Activated T-cell treated with anti-CD3 and anti-CD28 coated beads, Interleukin-2, amount 50 U/mL, for 24 hours (primary cell): ENCODE data around the gene NEDD9.

Source experiments
- DNase-seq: peaks from one replicate; pipeline ENCODE4 v3.0.0-alpha.2; 2020
- H3K27ac Mint-ChIP-seq: 2 replicates; pipeline ENCODE4 v1.8.0; 2020; ENCODE audit warnings: mild to moderate bottlenecking, mixed read lengths
- H3K27me3 Mint-ChIP-seq: 2 replicates; pipeline ENCODE4 v1.8.0; 2020; ENCODE audit warnings: mixed read lengths
- H3K36me3 Mint-ChIP-seq: 2 replicates; pipeline ENCODE4 v1.8.0; 2020; ENCODE audit warnings: low read depth, mixed read lengths
- H3K4me1 Mint-ChIP-seq: 2 replicates; pipeline ENCODE4 v1.8.0; 2020; ENCODE audit warnings: low read depth, mixed read lengths
- H3K4me3 Mint-ChIP-seq: 2 replicates; pipeline ENCODE4 v1.8.0; 2020; ENCODE audit warnings: mild to moderate bottlenecking, moderate library complexity, mixed read lengths
- H3K9me3 Mint-ChIP-seq: 2 replicates; pipeline ENCODE4 v1.8.0; 2020; ENCODE audit warnings: mixed read lengths

NEDD9 gene

GRCh38 chr6:11268978-11269377 is 36.5 kb upstream of the NEDD9 start:
- DNase-seq, result no peak
- no peak overlapping the region for H3K27ac Mint-ChIP-seq
- no peak overlapping the region for H3K4me3 Mint-ChIP-seq
- H3K27me3 Mint-ChIP-seq, result no peaks in the 10 kb centered on the region
- H3K36me3 Mint-ChIP-seq, result peaks cover 40% of the 10 kb centered on the region
- H3K9me3 Mint-ChIP-seq, result no peaks in the 10 kb centered on the region
- H3K4me1 Mint-ChIP-seq, result peaks cover 4% of the 10 kb centered on the region

GRCh38 chr6:11266926-11267325 is 34.5 kb upstream of the NEDD9 start:
- Mint-ChIP-seq H3K4me3 (no peak overlapping the region), H3K9me3 (no peaks in the 10 kb centered on the region), H3K4me1 (peaks cover 17% of the 10 kb centered on the region), H3K27me3 (no peaks in the 10 kb centered on the region), H3K27ac (no peak overlapping the region), H3K36me3 (peaks cover 35% of the 10 kb centered on the region)
- DNase-seq, result no peak

- H3K27ac Mint-ChIP-seq, result no peak overlapping the region
Observed at GRCh38 chr6:11265932-11266331, 33.5 kb upstream of the NEDD9 start.

GRCh38 chr6:11264100-11264499 is 31.6 kb upstream of the NEDD9 start:
- H3K27me3 Mint-ChIP-seq, result no peaks in the 10 kb centered on the region
- no peak overlapping the region for H3K27ac Mint-ChIP-seq
- no peaks in the 10 kb centered on the region for H3K9me3 Mint-ChIP-seq
- no peak for DNase-seq
- peaks cover 41% of the 10 kb centered on the region for H3K4me1 Mint-ChIP-seq
- H3K36me3 Mint-ChIP-seq, result peaks cover 40% of the 10 kb centered on the region
- no peak overlapping the region for H3K4me3 Mint-ChIP-seq

More at GRCh38 chr6:11265932-11266331, 33.5 kb upstream of the NEDD9 start:
- Mint-ChIP-seq H3K4me3 (no peak overlapping the region), H3K36me3 (peaks cover 35% of the 10 kb centered on the region), H3K27me3 (no peaks in the 10 kb centered on the region), H3K4me1 (peaks cover 24% of the 10 kb centered on the region), H3K9me3 (no peaks in the 10 kb centered on the region)
- DNase-seq, result no peak

- Mint-ChIP-seq H3K27me3 (no peaks in the 10 kb centered on the region), H3K9me3 (no peaks in the 10 kb centered on the region), H3K27ac (no peak overlapping the region), H3K4me3 (no peak overlapping the region), H3K36me3 (peaks cover 40% of the 10 kb centered on the region), H3K4me1 (peaks cover 48% of the 10 kb centered on the region)
- DNase-seq, result no peak
Observed at GRCh38 chr6:11263291-11263775, 30.9 kb upstream of the NEDD9 start.

- Mint-ChIP-seq H3K4me3 (no peak overlapping the region), H3K9me3 (no peaks in the 10 kb centered on the region), H3K4me1 (peaks cover 58% of the 10 kb centered on the region), H3K36me3 (peaks cover 40% of the 10 kb centered on the region), H3K27ac (no peak overlapping the region), H3K27me3 (no peaks in the 10 kb centered on the region)
- DNase-seq, result no peak
Observed at GRCh38 chr6:11262242-11262641, 29.8 kb upstream of the NEDD9 start.

GRCh38 chr6:11260249-11261038 is 28.0 kb upstream of the NEDD9 start:
- Mint-ChIP-seq H3K9me3 (no peaks in the 10 kb centered on the region), H3K4me3 (no peak overlapping the region), H3K4me1 (peaks cover 66% of the 10 kb centered on the region), H3K27ac (peak overlapping the region; percentile 48), H3K27me3 (no peaks in the 10 kb centered on the region), H3K36me3 (peaks cover 43% of the 10 kb centered on the region)
- DNase-seq, result no peak

GRCh38 chr6:11258260-11259237 is 26.1 kb upstream of the NEDD9 start:
- Mint-ChIP-seq H3K4me3 (no peak overlapping the region), H3K9me3 (no peaks in the 10 kb centered on the region), H3K4me1 (peaks cover 70% of the 10 kb centered on the region), H3K36me3 (peaks cover 25% of the 10 kb centered on the region), H3K27ac (peak overlapping the region; percentile 58), H3K27me3 (no peaks in the 10 kb centered on the region)
- no peak for DNase-seq

GRCh38 chr6:11255610-11256009 is 23.1 kb upstream of the NEDD9 start:
- H3K27me3 Mint-ChIP-seq, result no peaks in the 10 kb centered on the region
- no peak overlapping the region for H3K4me3 Mint-ChIP-seq
- peaks cover 26% of the 10 kb centered on the region for H3K36me3 Mint-ChIP-seq
- no peak for DNase-seq
- H3K9me3 Mint-ChIP-seq, result no peaks in the 10 kb centered on the region
- H3K27ac Mint-ChIP-seq, result no peak overlapping the region
- H3K4me1 Mint-ChIP-seq, result peaks cover 48% of the 10 kb centered on the region

- H3K4me1 Mint-ChIP-seq, result peaks cover 29% of the 10 kb centered on the region
- H3K27ac Mint-ChIP-seq, result no peak overlapping the region
- no peaks in the 10 kb centered on the region for H3K27me3 Mint-ChIP-seq
- H3K9me3 Mint-ChIP-seq, result peaks cover 3% of the 10 kb centered on the region
- peaks cover 39% of the 10 kb centered on the region for H3K36me3 Mint-ChIP-seq
- H3K4me3 Mint-ChIP-seq, result no peak overlapping the region
- no peak for DNase-seq
Observed at GRCh38 chr6:11253594-11253993, 21.1 kb upstream of the NEDD9 start.

GRCh38 chr6:11251553-11252360 is 19.3 kb upstream of the NEDD9 start:
- peaks cover 44% of the 10 kb centered on the region for H3K36me3 Mint-ChIP-seq
- H3K4me1 Mint-ChIP-seq, result peaks cover 12% of the 10 kb centered on the region
- H3K27me3 Mint-ChIP-seq, result no peaks in the 10 kb centered on the region
- H3K9me3 Mint-ChIP-seq, result peaks cover 3% of the 10 kb centered on the region
- no peak overlapping the region for H3K4me3 Mint-ChIP-seq
- no peak for DNase-seq
- no peak overlapping the region for H3K27ac Mint-ChIP-seq

GRCh38 chr6:11250108-11250507 is 17.6 kb upstream of the NEDD9 start:
- H3K9me3 Mint-ChIP-seq, result peaks cover 3% of the 10 kb centered on the region
- no peak overlapping the region for H3K27ac Mint-ChIP-seq
- H3K36me3 Mint-ChIP-seq, result peaks cover 42% of the 10 kb centered on the region
- no peaks in the 10 kb centered on the region for H3K27me3 Mint-ChIP-seq
- H3K4me1 Mint-ChIP-seq, result peaks cover 9% of the 10 kb centered on the region
- no peak overlapping the region for H3K4me3 Mint-ChIP-seq
- no peak for DNase-seq

- Mint-ChIP-seq H3K4me1 (peaks cover 13% of the 10 kb centered on the region), H3K36me3 (peaks cover 46% of the 10 kb centered on the region), H3K27ac (no peak overlapping the region), H3K9me3 (peaks cover 3% of the 10 kb centered on the region), H3K4me3 (no peak overlapping the region), H3K27me3 (no peaks in the 10 kb centered on the region)
- DNase-seq, result no peak
Observed at GRCh38 chr6:11248974-11249761, 16.7 kb upstream of the NEDD9 start.
